DMS53 treated with DMSO at 0.1 percent for 48 hours (cell line): ENCODE results near the gene HTATSF1.

Experiments
- DNase-seq: peaks from one replicate; lab custom pipeline; 2025; ENCODE audit not compliant: unreplicated experiment; lab: John Stamatoyannopoulos, UW

The HTATSF1 gene

DNA sequence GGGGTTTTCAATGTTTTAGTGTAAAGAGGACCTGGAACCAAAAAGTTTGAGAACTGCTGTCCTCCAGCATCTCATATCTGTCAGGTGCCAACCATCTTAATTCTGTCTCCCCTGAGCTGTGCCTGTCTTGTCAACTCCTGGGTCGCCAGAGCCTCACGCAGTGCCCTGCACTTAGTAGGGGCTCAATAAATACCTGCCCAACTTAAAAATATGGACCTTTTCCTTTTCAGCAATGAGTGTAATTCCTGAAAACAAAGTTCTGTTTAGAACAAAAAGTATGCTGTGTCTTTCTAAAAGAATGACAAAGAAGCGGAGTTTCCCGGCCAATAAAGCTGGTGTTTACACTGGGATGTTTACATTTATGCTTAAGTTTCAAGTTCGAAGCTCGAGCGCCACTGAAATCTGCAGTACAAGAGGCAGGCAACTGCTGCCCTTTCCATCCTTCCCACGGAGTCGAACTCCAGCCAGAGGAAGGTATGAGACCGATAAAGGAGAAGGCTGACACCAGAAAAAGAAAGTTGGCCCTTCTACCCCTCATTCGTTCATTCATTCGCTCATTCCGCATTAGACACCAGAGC is 1.1 kb upstream of the HTATSF1 start:
- DNase-seq, result no peak

DNA sequence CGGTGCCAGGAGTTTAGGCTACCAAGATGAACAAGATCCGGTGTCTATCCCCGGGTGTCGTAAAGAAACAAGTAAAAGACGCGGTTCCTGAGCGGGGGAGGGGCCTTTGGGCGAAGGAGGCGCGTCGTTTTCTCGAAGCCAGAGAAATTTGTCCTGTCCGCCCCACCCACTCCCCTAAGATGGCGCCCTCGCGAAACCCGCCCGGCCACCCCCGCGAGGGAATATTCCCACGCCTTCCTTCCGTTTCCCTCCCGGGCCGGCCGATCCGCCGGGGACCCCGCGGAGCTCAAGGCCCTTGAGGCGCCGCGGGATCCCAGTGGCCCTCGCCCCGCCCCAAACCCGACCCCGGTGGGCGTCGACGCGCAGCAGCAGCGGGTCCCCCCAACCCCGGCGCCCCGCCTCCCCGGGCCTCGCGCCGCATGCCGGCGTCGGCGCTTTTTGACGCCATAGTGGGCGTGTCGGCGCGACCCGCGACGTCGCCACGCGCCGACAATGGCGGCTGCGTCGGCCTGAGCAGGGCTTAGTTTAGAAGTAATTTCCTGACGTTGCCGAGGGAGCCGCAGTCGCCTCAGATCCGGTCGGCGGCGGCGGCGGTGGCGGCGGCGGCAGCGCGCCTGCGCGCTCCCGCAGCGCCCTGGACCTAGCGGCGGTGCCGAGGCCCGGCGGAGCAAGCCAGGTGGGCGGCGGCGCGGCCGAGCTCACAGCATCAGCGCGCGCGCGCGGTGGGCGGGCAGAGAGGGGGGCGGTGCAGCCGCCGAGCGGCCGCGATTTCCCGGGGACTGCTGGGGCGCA is 432 bp upstream of the HTATSF1 start:
- peak; percentile 54 for DNase-seq

- no peak for DNase-seq
These were observed 21.7 kb downstream of the HTATSF1 start for GRCh38 chrX:136519069-136519468.

DNA sequence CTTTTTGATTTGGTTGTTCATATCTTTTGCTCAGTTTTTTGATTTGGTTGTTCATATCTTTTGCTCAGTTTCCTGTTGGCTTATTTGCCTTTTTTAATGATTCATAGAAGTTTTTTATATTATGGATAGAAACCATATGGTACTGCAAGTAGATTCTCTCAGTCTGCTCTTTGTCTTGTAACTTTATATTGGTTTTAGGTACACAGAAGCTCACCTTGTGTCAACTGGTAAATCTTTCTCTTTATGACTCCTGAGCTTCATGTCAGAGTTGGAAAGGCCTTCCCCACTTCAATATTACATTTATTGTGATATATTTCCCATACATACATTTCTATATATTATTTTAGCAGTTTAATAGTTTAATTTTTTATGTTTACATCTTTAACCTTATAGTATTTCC is 26.4 kb downstream of the HTATSF1 start:
- DNase-seq, result no peak

DNA sequence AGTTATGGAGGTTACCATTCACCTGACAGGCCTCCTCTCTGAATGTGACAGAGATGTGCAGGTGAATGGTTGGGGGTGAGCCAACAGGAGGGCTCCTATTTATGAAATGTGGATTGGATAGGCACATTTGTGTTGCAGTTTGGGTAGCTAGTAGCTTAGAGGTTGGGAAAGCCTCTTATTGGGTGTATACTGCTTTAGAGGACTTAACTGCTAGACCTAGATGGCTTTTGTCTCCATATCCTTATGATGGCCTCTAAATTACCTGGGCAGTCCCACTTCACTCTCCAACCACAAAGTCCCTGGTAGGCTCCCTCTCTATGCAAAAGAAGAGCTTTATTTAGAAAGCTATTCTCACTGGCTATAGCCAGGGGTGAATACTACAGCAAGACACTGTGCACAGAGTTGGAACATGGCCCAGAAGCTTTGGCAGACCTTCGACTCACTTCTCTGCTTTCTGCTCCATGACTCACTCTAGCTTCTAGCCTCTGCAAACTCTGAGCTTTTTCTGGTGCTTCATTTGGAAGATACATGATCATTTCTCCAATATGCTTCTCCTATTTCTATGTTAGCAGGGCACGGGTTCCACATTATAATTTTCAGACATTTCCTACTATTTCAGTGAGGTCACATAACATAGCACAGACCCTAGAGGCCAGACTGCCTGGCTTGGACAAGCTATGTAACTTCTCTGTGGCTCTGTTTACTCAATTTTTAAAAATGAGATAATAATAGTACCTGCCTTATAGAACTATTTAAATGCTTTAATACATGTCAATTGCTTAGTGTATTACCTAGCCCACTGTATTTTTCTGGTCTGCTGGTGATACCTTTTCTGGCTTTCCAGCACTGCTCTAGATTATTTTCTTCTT is 28.6 kb downstream of the HTATSF1 start:
- DNase-seq, result peak; percentile 12

DNA sequence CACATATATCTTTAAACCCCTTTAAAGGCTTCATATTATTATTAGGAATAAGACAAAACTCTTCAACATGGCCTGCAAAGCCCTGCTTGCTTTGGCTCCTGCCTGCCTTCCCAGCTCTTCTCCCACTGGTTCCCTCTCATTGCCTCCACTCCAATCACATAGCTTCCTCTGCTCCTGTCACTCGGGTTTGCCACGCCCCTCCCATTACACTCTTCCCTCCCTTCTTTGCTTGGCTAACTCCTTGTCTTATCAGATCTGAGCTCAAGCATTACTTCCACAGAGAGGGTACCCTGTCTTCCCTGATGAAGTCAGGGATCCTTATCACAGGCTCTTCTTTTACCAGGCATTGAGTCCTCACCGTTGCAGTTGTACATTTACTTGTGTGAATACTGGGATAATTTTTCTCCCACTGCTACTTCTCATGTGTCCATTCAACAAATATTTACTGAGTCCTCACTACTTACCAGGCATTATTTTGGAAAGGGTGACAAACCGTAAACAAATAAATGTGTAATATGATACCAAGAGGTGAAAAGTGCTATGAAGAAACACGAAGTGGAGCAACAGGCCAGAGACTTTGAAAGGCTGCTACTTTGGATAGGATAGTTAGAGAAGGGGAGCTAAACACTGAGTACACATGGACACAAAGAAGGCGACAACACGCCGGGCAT is 31.4 kb downstream of the HTATSF1 start:
- peak; percentile 90 for DNase-seq

DNA sequence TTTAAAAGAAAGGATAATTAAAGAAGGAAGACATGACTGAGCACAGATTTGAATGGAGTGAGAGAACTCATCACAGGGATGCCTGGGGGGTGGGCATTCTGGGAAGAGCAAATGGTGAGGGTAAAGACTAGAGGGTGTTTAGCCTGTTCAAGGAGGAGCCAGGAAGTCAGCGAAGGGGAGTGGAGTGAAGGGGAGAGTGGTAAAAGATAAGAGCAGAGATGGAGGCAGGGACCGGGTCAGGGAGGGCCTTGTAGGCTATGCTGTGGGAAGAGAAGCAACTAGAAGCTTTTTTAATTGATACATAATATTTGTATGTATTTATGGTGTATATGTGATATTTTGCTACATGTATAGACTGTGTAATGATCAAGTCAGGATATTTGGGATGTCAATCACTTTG is 32.4 kb downstream of the HTATSF1 start:
- DNase-seq, result no peak

GRCh38 chrX:136531951-136532350 is 34.6 kb downstream of the HTATSF1 start, which contains the start of gene VGLL1:
Gene VGLL1 (plus strand): TSS chrX:136532215. CDS start chrX:136536021, 3,806 bp downstream.
- DNase-seq, result no peak

DNA sequence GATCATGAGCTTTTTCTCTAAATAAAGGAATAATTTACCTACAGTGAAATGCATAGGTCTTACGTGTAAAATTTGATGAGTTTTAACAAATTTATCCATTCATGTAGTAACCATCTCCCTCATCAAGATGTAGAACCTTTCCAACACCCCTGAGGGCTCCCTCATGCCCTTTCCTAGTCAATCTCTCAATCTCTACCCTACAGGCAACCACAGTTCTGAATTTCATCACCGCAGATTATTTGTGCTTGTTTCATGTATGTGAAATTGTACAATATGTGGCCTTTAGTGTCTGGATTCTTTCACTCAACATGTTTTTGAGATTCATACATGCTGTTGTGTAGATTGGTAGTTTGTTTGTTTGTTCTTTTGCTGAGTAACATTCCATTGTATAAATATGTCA is 36.7 kb downstream of the HTATSF1 start:
- no peak for DNase-seq

- no peak for DNase-seq
These were observed 41.4 kb downstream of the HTATSF1 start for GRCh38 chrX:136538811-136539210.

GRCh38 chrX:136540226-136540625 is 42.8 kb downstream of the HTATSF1 start:
- DNase-seq, result no peak

DNA sequence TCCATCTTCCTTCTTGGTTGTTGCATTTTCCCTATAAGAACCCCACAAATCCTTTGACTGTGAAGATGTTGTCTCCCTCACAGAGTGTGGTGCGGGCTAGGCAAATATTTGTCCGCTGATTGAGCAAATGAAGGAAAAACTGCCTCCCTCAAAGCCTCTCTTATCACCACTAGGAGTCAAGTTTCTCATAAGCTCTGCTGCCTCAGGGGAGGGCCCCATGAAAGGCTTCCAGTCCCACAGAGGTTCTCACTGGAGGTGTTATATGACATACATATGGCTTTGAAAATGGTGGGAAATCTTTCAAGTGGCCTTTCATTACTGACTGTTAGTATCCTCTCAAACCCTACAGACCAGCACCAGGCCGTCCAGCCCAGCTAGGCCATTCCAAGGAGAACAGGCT is 43.9 kb downstream of the HTATSF1 start:
- no peak for DNase-seq

DNA sequence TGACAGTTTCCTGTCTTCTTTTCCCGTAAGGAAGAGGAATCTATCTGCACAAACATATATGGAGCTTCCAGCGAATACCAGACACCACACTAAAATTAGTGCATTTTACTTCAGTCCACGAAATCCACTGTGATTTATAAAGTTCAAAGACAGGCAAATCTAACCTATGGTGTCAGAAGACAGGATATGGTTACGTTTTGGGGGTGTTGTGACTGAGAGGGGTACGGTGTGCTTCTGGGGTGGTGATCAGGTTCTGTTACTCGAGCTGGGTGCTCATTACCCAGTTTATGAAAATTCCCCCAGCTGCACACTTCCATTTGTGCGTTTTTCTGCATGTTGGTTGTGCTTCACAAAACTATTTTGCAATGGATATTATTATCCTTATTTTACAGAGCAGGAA is 44.9 kb downstream of the HTATSF1 start:
- DNase-seq, result no peak

DNA sequence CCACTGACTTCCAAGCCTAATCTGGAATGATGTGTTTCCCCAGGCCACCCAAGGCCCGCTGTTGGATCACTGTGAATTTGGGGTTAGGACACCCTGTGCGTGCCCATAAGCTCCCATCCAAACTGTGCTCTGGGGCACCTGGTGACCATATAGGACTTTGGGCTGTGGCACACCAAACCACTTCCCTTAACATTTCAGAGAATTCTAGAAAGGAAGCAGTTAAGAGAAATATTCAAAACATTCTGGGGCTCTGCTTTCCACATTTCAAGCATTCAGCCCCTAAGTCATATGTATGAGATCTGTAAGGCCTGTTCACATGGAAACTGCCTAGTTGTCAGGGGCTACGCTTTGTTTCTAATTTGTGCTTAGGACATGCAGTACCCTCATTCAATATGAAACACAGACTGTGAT is 49.0 kb downstream of the HTATSF1 start:
- no peak for DNase-seq

DNA sequence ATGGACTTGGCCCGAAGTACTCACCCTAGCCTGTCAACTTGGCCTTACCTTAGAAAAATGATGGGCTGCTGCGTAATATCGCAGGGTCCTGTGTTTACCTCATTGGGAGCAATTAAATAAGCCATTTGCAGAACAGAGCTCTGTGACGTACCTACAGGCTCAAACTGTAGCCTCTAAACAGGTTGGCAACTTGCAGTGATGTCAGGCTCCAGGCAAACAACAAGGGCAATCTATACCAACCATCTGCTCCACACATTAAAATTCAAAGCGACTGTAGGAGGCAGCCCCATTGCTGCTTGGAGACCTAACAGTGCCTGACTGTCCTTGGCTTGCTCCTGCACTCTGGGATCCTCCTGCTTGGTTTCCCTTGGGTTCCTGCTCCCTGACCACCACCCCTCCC is 51.8 kb downstream of the HTATSF1 start:
- no peak for DNase-seq

DNA sequence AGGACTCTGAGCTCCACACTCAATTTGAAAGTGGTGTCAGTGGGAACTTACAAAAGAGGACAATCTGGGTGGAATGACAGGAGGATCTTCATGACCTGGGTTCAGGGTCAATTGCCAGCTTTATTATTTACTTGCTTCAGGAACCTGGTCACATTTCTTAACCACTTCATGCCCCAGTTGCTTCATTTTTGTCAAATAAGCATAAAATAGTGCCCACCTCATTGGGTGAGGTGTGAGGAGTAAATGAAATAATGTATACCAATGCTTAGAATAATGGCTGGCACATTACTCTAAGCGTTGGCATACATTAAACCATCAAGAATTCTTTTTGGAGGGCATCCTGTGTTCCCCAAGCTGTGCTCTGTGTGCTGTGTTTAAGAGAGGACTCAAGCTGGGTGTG is 54.0 kb downstream of the HTATSF1 start:
- no peak for DNase-seq

DNA sequence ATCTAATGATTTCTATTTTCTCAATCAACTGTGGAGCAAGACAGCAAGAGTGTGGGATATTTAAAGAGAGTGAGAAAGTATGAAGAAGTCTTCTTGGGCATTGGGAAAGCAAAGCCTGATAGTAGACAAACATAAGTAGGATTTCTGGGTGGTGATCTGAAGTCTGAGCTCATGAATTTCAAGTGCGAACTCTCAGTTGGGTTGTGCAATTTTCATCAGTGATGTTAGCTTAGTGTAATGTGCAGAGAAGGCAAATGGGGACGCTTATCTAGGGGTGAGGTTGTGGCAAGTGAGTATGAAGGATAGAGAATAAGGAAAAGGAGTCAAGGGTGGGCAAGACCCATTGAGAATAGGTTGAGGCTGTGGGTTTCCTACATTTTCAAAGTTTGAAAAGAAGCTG is 58.3 kb downstream of the HTATSF1 start:
- no peak for DNase-seq
